NCI-H2029 (cell line): Measurements from ENCODE around the gene FOXI3.
"Not testable (repeated sequence)": the region's sequence is repeated elsewhere in the genome, so short reads cannot be mapped to it uniquely, and the experiment has no call there.

ENCODE experiments used
- DNase-seq: peaks from one replicate; lab custom pipeline; 2025; lab: John Stamatoyannopoulos, UW

Gene FOXI3

DNA sequence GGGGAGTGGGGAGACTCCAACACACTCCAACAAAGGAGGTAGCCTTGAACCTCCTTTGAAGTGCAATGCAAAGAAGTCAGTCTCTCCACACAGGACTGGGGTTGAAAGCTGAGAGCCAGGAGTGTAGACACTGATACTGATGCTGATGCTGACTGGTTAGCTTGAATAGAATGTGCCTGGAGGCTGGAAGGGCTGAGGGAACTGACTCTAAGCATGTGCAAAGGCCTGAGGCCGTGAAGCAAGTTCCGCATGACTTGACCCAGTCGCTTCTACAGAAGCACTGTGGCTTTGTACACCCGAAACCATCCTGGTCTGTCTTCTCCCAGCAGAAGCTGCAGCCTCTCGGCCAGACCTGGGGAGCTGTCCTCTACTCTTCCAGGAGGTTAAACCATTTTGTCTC, 10.4 kb downstream of the FOXI3 start:
- no peak for DNase-seq

DNA sequence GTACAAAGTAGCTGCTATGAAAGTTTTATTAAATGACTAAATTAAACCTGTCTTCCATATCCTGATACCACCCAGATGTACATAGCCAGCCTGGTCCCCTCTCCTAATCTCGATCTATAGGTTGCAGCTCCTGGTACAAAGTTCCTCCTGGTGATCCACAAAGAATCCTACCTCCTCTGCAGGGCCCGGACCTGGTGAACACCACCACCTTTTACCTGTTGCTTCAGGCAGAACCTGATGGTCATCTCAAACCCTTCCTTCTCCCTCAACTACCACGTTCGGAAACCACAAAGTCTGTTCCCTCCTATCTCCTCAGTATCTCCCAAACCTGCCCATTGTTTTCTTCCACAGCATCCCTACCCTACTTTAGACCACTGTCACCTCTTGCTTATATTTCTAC, 15.5 kb downstream of the FOXI3 start:
- no peak for DNase-seq

DNA sequence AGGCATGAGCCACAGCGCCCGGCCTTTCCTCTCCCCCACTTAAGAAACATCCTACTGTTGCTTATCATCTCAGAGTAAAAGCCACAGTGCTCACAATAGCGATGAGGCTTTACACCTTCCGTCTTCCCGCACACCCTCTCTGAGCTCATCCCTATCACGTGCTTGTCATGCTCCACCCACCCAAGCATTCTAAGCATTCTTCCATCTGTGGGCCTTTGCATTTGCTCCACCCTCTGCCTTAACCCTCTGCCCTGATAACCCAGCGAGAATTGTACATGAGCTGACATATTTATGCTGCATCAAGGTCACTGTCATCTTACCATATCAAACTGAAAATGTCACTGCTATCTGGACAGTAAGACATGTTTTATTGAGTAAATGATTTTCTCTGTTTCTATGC, 22.6 kb downstream of the FOXI3 start:
- DNase-seq, result no peak

DNA sequence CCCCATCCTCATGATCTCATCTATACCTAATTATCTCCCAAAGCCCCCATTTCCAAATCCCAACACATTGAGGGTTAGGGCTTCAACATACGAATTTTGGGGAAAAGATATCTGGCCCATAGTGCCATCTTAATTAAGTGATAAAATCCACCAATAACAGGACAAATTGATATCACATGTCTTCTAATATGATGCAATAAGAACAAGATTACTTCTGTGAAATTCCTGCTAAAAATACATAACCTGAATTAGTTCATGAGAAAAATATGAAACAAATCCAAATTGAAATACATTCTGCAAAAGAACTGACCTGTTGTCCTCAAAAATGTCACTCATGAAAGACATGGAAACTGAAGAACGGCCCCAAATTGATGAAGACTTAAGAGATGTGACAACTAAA, 28.8 kb downstream of the FOXI3 start:
- DNase-seq, result no peak

GRCh38 chr2:88419051-88419450, 33.4 kb downstream of the FOXI3 start:
- DNase-seq, result not testable (repeated sequence)

DNA sequence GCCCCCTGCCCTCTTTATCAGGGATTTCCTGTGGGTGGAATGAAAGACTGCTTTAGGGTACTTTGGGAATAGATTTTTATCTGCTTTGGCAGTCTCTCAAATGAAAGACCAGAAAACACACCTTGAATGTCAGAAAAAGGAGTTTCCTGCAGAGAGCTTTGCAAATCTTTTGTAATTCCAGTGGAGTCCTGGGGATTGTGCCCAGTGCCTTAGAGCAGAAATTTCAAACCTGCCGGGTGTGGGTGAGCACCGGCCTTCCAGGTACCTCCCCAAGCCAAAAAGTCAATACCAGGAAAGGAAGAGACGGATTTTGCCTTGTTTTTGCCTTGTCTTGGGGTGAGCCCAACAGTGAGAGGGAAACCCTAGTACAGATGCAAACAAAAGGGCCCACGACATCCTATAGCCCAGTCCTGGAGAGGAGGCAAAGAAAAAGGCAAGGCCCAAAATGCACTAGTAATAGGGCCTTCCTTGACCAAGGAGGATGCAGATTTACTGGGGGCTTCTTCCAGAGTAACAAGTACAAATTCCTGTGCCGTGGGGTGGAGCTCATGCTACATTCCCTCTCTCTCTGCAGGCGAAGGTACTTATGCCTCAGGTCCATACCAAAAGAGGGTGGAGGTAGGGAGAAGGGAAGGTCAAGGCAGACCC, 36.4 kb downstream of the FOXI3 start:
- no peak for DNase-seq

DNA sequence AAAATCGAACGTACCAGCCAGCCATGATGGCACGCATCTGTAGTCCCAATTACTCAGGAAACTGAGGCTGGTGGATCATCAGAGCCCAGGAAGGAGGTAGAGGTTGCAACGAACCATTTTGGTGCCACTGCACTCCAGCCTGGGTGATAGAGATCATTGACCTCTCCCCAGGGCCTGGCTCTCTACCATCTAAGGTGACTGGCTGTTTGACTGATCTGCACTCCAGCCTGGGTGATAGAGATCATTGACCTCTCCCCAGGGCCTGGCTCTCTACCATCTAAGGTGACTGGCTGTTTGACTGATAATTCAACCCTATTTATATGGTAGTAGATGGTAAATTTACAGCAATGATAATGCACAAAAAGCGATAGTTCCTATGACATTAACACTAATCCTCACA, 43.6 kb downstream of the FOXI3 start:
- DNase-seq, result not testable (repeated sequence)

- no peak for DNase-seq
These were observed 52.3 kb downstream of the FOXI3 start for GRCh38 chr2:88400037-88400767.

- no peak for DNase-seq
These were observed 54.3 kb downstream of the FOXI3 start for GRCh38 chr2:88398180-88398579.
